K562 (cell line): ENCODE measurements around the gene NKIRAS1. TPM values are rescaled to one million over a fixed set of nuclear protein-coding genes. Genes with fewer than 3 reads are reported as not detected.
A peak's percentile ranks its signal among the peaks of the same experiment; 100 is the strongest.

ENCODE experiments used
- ATF1 ChIP-seq, 2 experiments: fragments of 450-650 bp in 1 of 2; IDR thresholded peaks; 2 replicates each; pipeline ENCODE4 v1.6.1; 2016; ENCODE audit warnings: missing compliant biosample characterization in 1 of 2, missing genetic modification characterization in 1 of 2
- CHD7 ChIP-seq: fragments of 200-600 bp; sonication (generic); IDR thresholded peaks from one replicate; pipeline ENCODE4 v1.6.1; 2012; ENCODE audit warnings: mild to moderate bottlenecking, low read depth, low read length, inconsistent platforms
- DIDO1 ChIP-seq: fragments of 450-650 bp; IDR thresholded peaks from 2 replicates; pipeline ENCODE4 v1.6.1; 2016; ENCODE audit warnings: low read depth, missing biosample characterization, missing genetic modification characterization
- E2F5 ChIP-seq: sonication (generic); formaldehyde crosslinking; IDR thresholded peaks from 2 replicates; pipeline ENCODE4 v1.8.0; 2022; ENCODE audit warnings: mild to moderate bottlenecking, missing genetic modification reagents
- ELF4 ChIP-seq: fragments of 450-650 bp; formaldehyde crosslinking; IDR thresholded peaks from 2 replicates; pipeline ENCODE4 v1.4.0; 2022; ENCODE audit warnings: missing genetic modification characterization
- HMG20B ChIP-seq: fragments of 250-450 bp; sonication (Bioruptor Pico); IDR thresholded peaks from 2 replicates; pipeline ENCODE4 v1.5.0; 2021; ENCODE audit warnings: mild to moderate bottlenecking
- KDM1A ChIP-seq, 2 experiments: fragments of 450-650 bp; IDR thresholded peaks; 2 replicates each; pipeline ENCODE4 v1.6.1; 2016; ENCODE audit warnings: mild to moderate bottlenecking in 2 of 2
- MCM7 ChIP-seq, 2 experiments: fragments of 450-650 bp; IDR thresholded peaks; 2 replicates each; pipeline ENCODE4 v1.6.1; 2016 to 2018
- NUFIP1 ChIP-seq: fragments of 450-650 bp; IDR thresholded peaks from 2 replicates; pipeline ENCODE4 v1.6.1; 2018; ENCODE audit not compliant: partially characterized antibody
- PRDM10 ChIP-seq: fragments of 450-650 bp; IDR thresholded peaks from 2 replicates; pipeline ENCODE4 v1.6.1; 2018; ENCODE audit not compliant: partially characterized antibody
- RFX5 ChIP-seq: IDR thresholded peaks from 2 replicates; pipeline ENCODE4 v1.6.1; 2011; ENCODE audit warnings: low read depth, mild to moderate bottlenecking, improper control_type of control experiment, low read length
- SMARCA4 ChIP-seq: fragments of 450-650 bp; IDR thresholded peaks from 2 replicates; pipeline ENCODE4 v1.6.1; 2016
- polyA plus RNA-seq, 8 experiments: library from polyadenylated mRNA; depleted of rRNA in 4 of 8; stranded (reverse) in 5 of 8; unstranded in 3 of 8; fragments of >200 nt; fragmentation: Nextera tagmentation in 2 of 8; fragmentation: Illumina TruSeq in 1 of 8; extraction: Ambion mirVana in 2 of 8; extraction: Trizol in 1 of 8; gene quantifications; 2 replicates each; pipeline versions ENCODE4 v1.2.1 to v1.2.3, GENCODE V29; 2011 to 2014; ENCODE audit warnings: inconsistent platforms in 1 of 8, missing spikeins in 1 of 8
- total RNA-seq, 7 experiments: library from RNA; depleted of rRNA in 6 of 7; stranded (reverse); fragments of >200 nt in 6 of 7; fragmentation: Illumina TruSeq in 2 of 7; extraction: Trizol in 2 of 7; gene quantifications; 2 replicates each; pipeline versions ENCODE4 v1.2.1 to v1.2.3, GENCODE V29; 2011 to 2021; ENCODE audit warnings: low replicate concordance in 1 of 7

NKIRAS1 gene
- total and polyA plus RNA-seq, 9 of the 15 experiments (the other 6 are each of a cell fraction or from before 2014, with no cell fraction given) = 5.1 to 10.3 (median 6.3) TPM

GRCh38 chr3:23944861-23945662 is 28.3 kb upstream of the NKIRAS1 start, which contains the start of gene NR1D2 (continued):
- no peak for TF ChIP-seq E2F5 (CRISPR knock-in tag)
- TF ChIP-seq PRDM10 = no peak
- TF ChIP-seq DIDO1 (tag) = no peak
- no peak for TF ChIP-seq CHD7
- no peak for TF ChIP-seq MCM7 (IDR thresholded peaks at IDR 0.05)
- no peak for TF ChIP-seq RFX5
- peak; percentile 86 for TF ChIP-seq ELF4 (CRISPR knock-in tag)
- no peak for TF ChIP-seq HMG20B (CRISPR knock-in tag)
- TF ChIP-seq ATF1 (CRISPR knock-in tag; IDR thresholded peaks at IDR 0.05) = no peak
- TF ChIP-seq ATF1 (tag; IDR thresholded peaks at IDR 0.05) = no peak
- peak; percentile 68; the same call in 1 of the 2 replicates for TF ChIP-seq SMARCA4
- TF ChIP-seq NUFIP1 = no peak
- TF ChIP-seq KDM1A (IDR thresholded peaks at IDR 0.05) = no peak
